DOHH2 (cell line): Measurements from ENCODE around the gene BAIAP2.

ENCODE experiments used
- EZH2phosphoT487 ChIP-seq: fragments of 200-600 bp; sonication (generic); IDR thresholded peaks from 2 replicates; pipeline ENCODE4 v1.6.1; 2017; ENCODE audit warnings: borderline replicate concordance, mild to moderate bottlenecking, antibody characterized with exemption, low read length, moderate library complexity, mixed read lengths
- TF ChIP-seq, protein P1 (sequence below): fragments of 200-600 bp; sonication (generic); IDR thresholded peaks from one replicate; pipeline ENCODE4 v1.5.1; 2014; ENCODE audit warnings: antibody characterized with exemption, mild to moderate bottlenecking, low read depth, low read length; ENCODE audit not compliant: poor library complexity, severe bottlenecking

DNA sequence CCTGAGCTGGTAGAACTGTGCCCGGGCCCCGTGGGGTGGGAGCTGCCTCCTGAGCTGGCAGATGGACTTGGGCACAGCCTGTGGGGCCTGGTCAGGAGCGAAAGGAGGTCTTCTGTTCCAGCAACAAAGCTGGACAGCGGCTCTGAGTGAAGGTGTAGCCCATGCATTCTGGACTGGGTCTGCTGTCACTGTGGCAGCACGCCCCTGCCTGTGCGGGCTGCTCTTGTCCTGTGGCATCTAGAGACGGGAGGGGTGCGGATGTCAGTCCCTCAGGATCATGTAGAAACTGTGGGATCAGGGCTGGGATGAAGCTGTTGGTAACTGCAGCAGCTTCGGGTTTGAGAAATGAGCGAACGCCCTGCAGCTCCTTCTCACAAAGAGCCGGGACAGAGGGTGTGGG lies 19.4 kb downstream of the BAIAP2 start:
- TF ChIP-seq, protein P1, sequence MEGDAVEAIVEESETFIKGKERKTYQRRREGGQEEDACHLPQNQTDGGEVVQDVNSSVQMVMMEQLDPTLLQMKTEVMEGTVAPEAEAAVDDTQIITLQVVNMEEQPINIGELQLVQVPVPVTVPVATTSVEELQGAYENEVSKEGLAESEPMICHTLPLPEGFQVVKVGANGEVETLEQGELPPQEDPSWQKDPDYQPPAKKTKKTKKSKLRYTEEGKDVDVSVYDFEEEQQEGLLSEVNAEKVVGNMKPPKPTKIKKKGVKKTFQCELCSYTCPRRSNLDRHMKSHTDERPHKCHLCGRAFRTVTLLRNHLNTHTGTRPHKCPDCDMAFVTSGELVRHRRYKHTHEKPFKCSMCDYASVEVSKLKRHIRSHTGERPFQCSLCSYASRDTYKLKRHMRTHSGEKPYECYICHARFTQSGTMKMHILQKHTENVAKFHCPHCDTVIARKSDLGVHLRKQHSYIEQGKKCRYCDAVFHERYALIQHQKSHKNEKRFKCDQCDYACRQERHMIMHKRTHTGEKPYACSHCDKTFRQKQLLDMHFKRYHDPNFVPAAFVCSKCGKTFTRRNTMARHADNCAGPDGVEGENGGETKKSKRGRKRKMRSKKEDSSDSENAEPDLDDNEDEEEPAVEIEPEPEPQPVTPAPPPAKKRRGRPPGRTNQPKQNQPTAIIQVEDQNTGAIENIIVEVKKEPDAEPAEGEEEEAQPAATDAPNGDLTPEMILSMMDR: no peak
- TF ChIP-seq EZH2phosphoT487: no peak
